Measurements from ENCODE around the gene PDE4D. TPM values are rescaled to one million over a fixed set of nuclear protein-coding genes. Genes with fewer than 3 reads are reported as not detected.

PDE4D gene
- total and polyA plus RNA-seq, 10 of the 15 experiments (the other 5 are each of a cell fraction or from before 2014, with no cell fraction given) = 0.87 to 4.1 (median 2.2) TPM

DNA sequence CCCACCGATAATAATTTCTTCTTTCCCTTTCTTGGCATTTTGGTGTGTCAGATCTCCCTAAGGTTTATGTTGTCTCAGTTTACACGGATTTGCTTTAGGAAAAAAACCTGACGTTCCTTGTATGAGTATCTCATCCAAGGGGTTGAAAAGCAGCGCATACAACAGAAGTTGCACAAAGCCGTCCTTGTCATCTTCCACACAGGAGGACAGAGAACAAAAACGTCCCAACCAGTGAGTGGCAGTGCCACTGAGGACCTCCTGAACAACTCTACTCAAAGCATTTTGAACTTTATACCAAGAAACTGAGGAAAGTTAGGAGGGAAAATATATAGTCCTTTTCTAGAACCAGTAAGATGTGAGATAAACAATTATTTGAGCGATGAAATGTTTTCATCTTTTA lies 547.0 kb downstream of the PDE4D start:
- Histone ChIP-seq H3K9ac (ENCODE audit: control insufficient read depth, insufficient read depth, low read length) (no peak overlapping the region), H3K4me3 (no peak overlapping the region), H3K79me2 (ENCODE audit: control insufficient read depth, insufficient read depth, low read length) (no peaks in the 10 kb centered on the region), H3K27me3 (replicated peaks in 1 of 2; ENCODE audit: control insufficient read depth in 2 of 2, insufficient read depth in 2 of 2, low read length in 1 of 2) (no peaks in the 10 kb centered on the region), H3K27ac (ENCODE audit: control insufficient read depth, insufficient read depth) (no peak overlapping the region), H2AFZ (ENCODE audit: control insufficient read depth, low read depth, low read length) (no peak overlapping the region), H3K36me3 (ENCODE audit: control insufficient read depth in 2 of 2, insufficient read depth in 2 of 2, low read length in 1 of 2) (no peaks in the 10 kb centered on the region), H3K4me2 (ENCODE audit: control insufficient read depth, insufficient read depth) (no peak overlapping the region), H3K4me1 (ENCODE audit: control insufficient read depth, insufficient read depth, low read length) (no peaks in the 10 kb centered on the region), H3K9me3 (replicated peaks; ENCODE audit: control insufficient read depth, insufficient read depth, low read length) (no peaks in the 10 kb centered on the region), H4K20me1 (ENCODE audit: control insufficient read depth, insufficient read depth) (no peaks in the 10 kb centered on the region)
- no TSS peak for BruUV-seq (replicated peaks)
- CTCF ChIA-PET = no interaction called here
- DNase-seq (ENCODE audit: low read depth, low spot score) = no peak
- SMC1A ChIA-PET (ENCODE audit: uncharacterized antibody, unreplicated experiment) = no interaction called here
- WGBS (ENCODE audit: insufficient coverage, insufficient replicate concordance, low lambda C conversion rate, missing lambda C conversion rate) = 55% methylated on average over 7 of the region's 7 CpGs
- intact Hi-C loops (cut with micrococcal nuclease; ENCODE audit: unreplicated experiment) = no loop called here
- POLR2A ChIA-PET = no interaction called here
- TF ChIP-seq EP300 (IDR thresholded peaks at IDR 0.05; ENCODE audit: borderline replicate concordance in 1 of 2, control insufficient read depth in 1 of 2, low read depth in 2 of 2, low read length in 2 of 2) (no peak), RCOR1 (conservative IDR thresholded peaks at IDR 0.05; ENCODE audit: low read depth, low read length) (no peak), SIN3A (IDR thresholded peaks at IDR 0.05; ENCODE audit: low read depth, low read length) (no peak), SPI1 (IDR thresholded peaks at IDR 0.05; ENCODE audit: borderline replicate concordance, insufficient read depth, low read depth, low read length) (no peak), EED (IDR thresholded peaks at IDR 0.05; ENCODE audit: low read depth) (no peak), KLF5 (IDR thresholded peaks at IDR 0.05; ENCODE audit: partially characterized antibody) (no peak), BCL11A (IDR thresholded peaks at IDR 0.05; ENCODE audit: low read depth, low read length) (no peak), MTA3 (IDR thresholded peaks at IDR 0.05; ENCODE audit: borderline replicate concordance, low read length) (no peak), SMARCA5 (IDR thresholded peaks at IDR 0.05) (no peak), SUZ12 (IDR thresholded peaks at IDR 0.05; ENCODE audit: unreplicated experiment) (no peak), TCF12 (IDR thresholded peaks at IDR 0.05; ENCODE audit: low read depth, low read length) (no peak)
- TF ChIP-seq, protein P1, sequence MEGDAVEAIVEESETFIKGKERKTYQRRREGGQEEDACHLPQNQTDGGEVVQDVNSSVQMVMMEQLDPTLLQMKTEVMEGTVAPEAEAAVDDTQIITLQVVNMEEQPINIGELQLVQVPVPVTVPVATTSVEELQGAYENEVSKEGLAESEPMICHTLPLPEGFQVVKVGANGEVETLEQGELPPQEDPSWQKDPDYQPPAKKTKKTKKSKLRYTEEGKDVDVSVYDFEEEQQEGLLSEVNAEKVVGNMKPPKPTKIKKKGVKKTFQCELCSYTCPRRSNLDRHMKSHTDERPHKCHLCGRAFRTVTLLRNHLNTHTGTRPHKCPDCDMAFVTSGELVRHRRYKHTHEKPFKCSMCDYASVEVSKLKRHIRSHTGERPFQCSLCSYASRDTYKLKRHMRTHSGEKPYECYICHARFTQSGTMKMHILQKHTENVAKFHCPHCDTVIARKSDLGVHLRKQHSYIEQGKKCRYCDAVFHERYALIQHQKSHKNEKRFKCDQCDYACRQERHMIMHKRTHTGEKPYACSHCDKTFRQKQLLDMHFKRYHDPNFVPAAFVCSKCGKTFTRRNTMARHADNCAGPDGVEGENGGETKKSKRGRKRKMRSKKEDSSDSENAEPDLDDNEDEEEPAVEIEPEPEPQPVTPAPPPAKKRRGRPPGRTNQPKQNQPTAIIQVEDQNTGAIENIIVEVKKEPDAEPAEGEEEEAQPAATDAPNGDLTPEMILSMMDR (IDR thresholded peaks at IDR 0.05 in 2 of 3, conservative IDR thresholded peaks at IDR 0.05 in 1 of 3; ENCODE audit: control insufficient read depth in 2 of 3, extremely low read depth in 1 of 3, insufficient read depth in 1 of 3, low read depth in 3 of 3, low read length in 3 of 3) = no peak
- TF ChIP-seq, protein P2, sequence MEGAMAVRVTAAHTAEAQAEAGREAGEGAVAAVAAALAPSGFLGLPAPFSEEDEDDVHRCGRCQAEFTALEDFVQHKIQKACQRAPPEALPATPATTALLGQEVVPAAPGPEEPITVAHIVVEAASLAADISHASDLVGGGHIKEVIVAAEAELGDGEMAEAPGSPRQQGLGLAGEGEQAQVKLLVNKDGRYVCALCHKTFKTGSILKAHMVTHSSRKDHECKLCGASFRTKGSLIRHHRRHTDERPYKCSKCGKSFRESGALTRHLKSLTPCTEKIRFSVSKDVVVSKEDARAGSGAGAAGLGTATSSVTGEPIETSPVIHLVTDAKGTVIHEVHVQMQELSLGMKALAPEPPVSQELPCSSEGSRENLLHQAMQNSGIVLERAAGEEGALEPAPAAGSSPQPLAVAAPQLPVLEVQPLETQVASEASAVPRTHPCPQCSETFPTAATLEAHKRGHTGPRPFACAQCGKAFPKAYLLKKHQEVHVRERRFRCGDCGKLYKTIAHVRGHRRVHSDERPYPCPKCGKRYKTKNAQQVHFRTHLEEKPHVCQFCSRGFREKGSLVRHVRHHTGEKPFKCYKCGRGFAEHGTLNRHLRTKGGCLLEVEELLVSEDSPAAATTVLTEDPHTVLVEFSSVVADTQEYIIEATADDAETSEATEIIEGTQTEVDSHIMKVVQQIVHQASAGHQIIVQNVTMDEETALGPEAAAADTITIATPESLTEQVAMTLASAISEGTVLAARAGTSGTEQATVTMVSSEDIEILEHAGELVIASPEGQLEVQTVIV (IDR thresholded peaks at IDR 0.05; ENCODE audit: borderline replicate concordance, partially characterized antibody) = no peak
- TF ChIP-seq, protein P3, sequence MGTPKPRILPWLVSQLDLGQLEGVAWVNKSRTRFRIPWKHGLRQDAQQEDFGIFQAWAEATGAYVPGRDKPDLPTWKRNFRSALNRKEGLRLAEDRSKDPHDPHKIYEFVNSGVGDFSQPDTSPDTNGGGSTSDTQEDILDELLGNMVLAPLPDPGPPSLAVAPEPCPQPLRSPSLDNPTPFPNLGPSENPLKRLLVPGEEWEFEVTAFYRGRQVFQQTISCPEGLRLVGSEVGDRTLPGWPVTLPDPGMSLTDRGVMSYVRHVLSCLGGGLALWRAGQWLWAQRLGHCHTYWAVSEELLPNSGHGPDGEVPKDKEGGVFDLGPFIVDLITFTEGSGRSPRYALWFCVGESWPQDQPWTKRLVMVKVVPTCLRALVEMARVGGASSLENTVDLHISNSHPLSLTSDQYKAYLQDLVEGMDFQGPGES (IDR thresholded peaks at IDR 0.05) = no peak
- in situ Hi-C loops (cut with MboI) = no loop called here
- RAD21 ChIA-PET (ENCODE audit: unreplicated experiment) = no interaction called here
- FAIRE-seq = no peak
- ATAC-seq = no peak

All from GM12878 (cell line).